Stimulated activated CD4-positive, alpha-beta T cell treated with anti-CD3 and anti-CD28 coated beads, Interleukin-15, amount 100 ng/mL, for 48 hours (primary cell): ENCODE results near the gene ACKR1.

Experiments used
- DNase-seq, 2 donors: peaks; one replicate each; pipeline ENCODE4 v3.0.0-alpha.2; 2020; ENCODE audit warnings: low read depth in 2 of 2

ACKR1 gene

GRCh38 chr1:159204161-159205141, at the start of gene ACKR1:
TSS of gene ACKR1 (plus strand) at chr1:159204875. CDS start at chr1:159204960, 85 bp downstream.
- DNase-seq, result no peak

GRCh38 chr1:159161001-159161718, 43.5 kb upstream of the ACKR1 start:
- peak; percentile 26 to 53 for DNase-seq

- no peak for DNase-seq
These were observed 43.0 kb upstream of the ACKR1 start for GRCh38 chr1:159161719-159162026.

GRCh38 chr1:159162516-159163265, 42.0 kb upstream of the ACKR1 start:
- DNase-seq, result no peak

GRCh38 chr1:159163614-159164228, 41.0 kb upstream of the ACKR1 start:
- DNase-seq, result no peak

- DNase-seq, result no peak
These were observed 36.6 kb upstream of the ACKR1 start for GRCh38 chr1:159168043-159168442.

- no peak for DNase-seq
These were observed 34.0 kb upstream of the ACKR1 start for GRCh38 chr1:159170639-159171038.

- no peak for DNase-seq
These were observed 33.4 kb upstream of the ACKR1 start, which contains the start of gene CADM3 for GRCh38 chr1:159171254-159171687. TSS of gene CADM3 (plus strand) at chr1:159171615. CDS start at chr1:159171766, 151 bp downstream.

GRCh38 chr1:159171688-159172501, 32.8 kb upstream of the ACKR1 start:
- DNase-seq, result no peak

- DNase-seq, result no peak
These were observed 31.9 kb upstream of the ACKR1 start for GRCh38 chr1:159172614-159173291.

- no peak for DNase-seq
These were observed 31.4 kb upstream of the ACKR1 start for GRCh38 chr1:159173320-159173719.

GRCh38 chr1:159175571-159175970, 29.1 kb upstream of the ACKR1 start:
- no peak for DNase-seq

- DNase-seq, result no peak
These were observed 27.3 kb upstream of the ACKR1 start for GRCh38 chr1:159177272-159177907.

GRCh38 chr1:159179906-159180305, 24.8 kb upstream of the ACKR1 start:
- no peak for DNase-seq

GRCh38 chr1:159180516-159180915, 24.2 kb upstream of the ACKR1 start:
- no peak for DNase-seq

GRCh38 chr1:159181328-159182024, 23.2 kb upstream of the ACKR1 start:
- DNase-seq, result no peak

- no peak for DNase-seq
These were observed 20.5 kb upstream of the ACKR1 start for GRCh38 chr1:159184201-159184600.

GRCh38 chr1:159185121-159185520, 19.6 kb upstream of the ACKR1 start:
- DNase-seq, result no peak

- no peak for DNase-seq
These were observed 17.6 kb upstream of the ACKR1 start for GRCh38 chr1:159187033-159187432.
